WTC11 (cell line): ENCODE data around the gene UBASH3A.

Experiments
- AFF4 ChIP-seq: sonication (generic); formaldehyde crosslinking; IDR thresholded peaks from 2 replicates; pipeline ENCODE4 v1.8.1; 2023; ENCODE audit warnings: mild to moderate bottlenecking, missing genetic modification reagents, borderline replicate concordance
- ATF1 ChIP-seq: sonication (generic); formaldehyde crosslinking; IDR thresholded peaks from 2 replicates; pipeline ENCODE4 v1.8.1; 2023; ENCODE audit warnings: mild to moderate bottlenecking, moderate library complexity, missing genetic modification reagents
- CBFB ChIP-seq: sonication (generic); formaldehyde crosslinking; IDR thresholded peaks from 2 replicates; pipeline ENCODE4 v1.8.1; 2022; ENCODE audit warnings: mild to moderate bottlenecking, low read depth, missing genetic modification reagents
- CTCF ChIP-seq: fragments of 200-600 bp; IDR thresholded peaks from 2 replicates; pipeline ENCODE4 v1.8.0; 2022; ENCODE audit warnings: antibody characterized with exemption
- E2F4 ChIP-seq: sonication (generic); formaldehyde crosslinking; IDR thresholded peaks from 2 replicates; pipeline ENCODE4 v1.8.1; 2022; ENCODE audit warnings: low read depth, mild to moderate bottlenecking, moderate library complexity, missing genetic modification reagents, borderline replicate concordance
- FOXJ3 ChIP-seq: sonication (generic); formaldehyde crosslinking; IDR thresholded peaks from 2 replicates; pipeline ENCODE4 v1.9.0; 2021; ENCODE audit warnings: missing genetic modification reagents, mild to moderate bottlenecking, borderline replicate concordance
- IRF2 ChIP-seq: sonication (generic); formaldehyde crosslinking; IDR thresholded peaks from 2 replicates; pipeline ENCODE4 v1.8.0; 2022; ENCODE audit warnings: low read depth, missing genetic modification reagents, borderline replicate concordance
- NFYB ChIP-seq: sonication (generic); formaldehyde crosslinking; conservative IDR thresholded peaks from 2 replicates; pipeline ENCODE4 v1.8.0; 2022; ENCODE audit warnings: low read depth, missing genetic modification reagents
- PREB ChIP-seq: sonication (generic); formaldehyde crosslinking; IDR thresholded peaks from 2 replicates; pipeline ENCODE4 v1.8.1; 2022; ENCODE audit warnings: mild to moderate bottlenecking, missing genetic modification reagents, moderate library complexity, borderline replicate concordance
- ZNF263 ChIP-seq: sonication (generic); formaldehyde crosslinking; IDR thresholded peaks from 2 replicates; pipeline ENCODE4 v1.8.1; 2022; ENCODE audit warnings: low read depth, mild to moderate bottlenecking, moderate library complexity, missing genetic modification reagents
- ZNF425 ChIP-seq: fragments of 250-450 bp; sonication (Bioruptor Pico); conservative IDR thresholded peaks from 2 replicates; pipeline ENCODE4 v1.9.0; 2021; ENCODE audit warnings: mild to moderate bottlenecking
- ZNF532 ChIP-seq: fragments of 250-450 bp; sonication (Bioruptor Pico); IDR thresholded peaks from 2 replicates; pipeline ENCODE4 v1.9.0; 2021; ENCODE audit warnings: mild to moderate bottlenecking, borderline replicate concordance

GRCh38 chr21:42414553-42414927 is 10.8 kb downstream of the UBASH3A start:
- TF ChIP-seq AFF4 (no peak), CTCF (no peak), PREB (CRISPR knock-in tag) (no peak), ZNF425 (CRISPR knock-in tag) (no peak), CBFB (CRISPR knock-in tag) (no peak), ZNF263 (CRISPR knock-in tag) (no peak), ZNF532 (CRISPR knock-in tag) (no peak), E2F4 (no peak), IRF2 (CRISPR knock-in tag) (no peak), FOXJ3 (CRISPR knock-in tag) (no peak), ATF1 (no peak), NFYB (CRISPR knock-in tag) (no peak)
